Liver (tissue), 9 donors: Measurements from ENCODE around the gene SORCS2. TPM values are rescaled to one million over a fixed set of nuclear protein-coding genes. Genes with fewer than 3 reads are reported as not detected.

Source experiments
- DNase-seq: peaks from one replicate; pipeline ENCODE4 v3.0.0-alpha.2; 2017; ENCODE audit warnings: low spot score
- H3K27ac ChIP-seq, 2 donors: one replicate each; pipeline ENCODE4 v1.7.0; 2013; ENCODE audit warnings: inconsistent platforms in 2 of 2, low read length in 2 of 2, control low read depth in 1 of 2, low read depth in 1 of 2, mild to moderate bottlenecking in 1 of 2
- H3K27me3 ChIP-seq, 4 donors: one replicate each; pipeline versions ENCODE4 v1.6.1 to v1.7.0; 2013; ENCODE audit warnings: low read length in 3 of 4, inconsistent platforms in 1 of 4, mild to moderate bottlenecking in 1 of 4, moderate library complexity in 1 of 4; ENCODE audit not compliant: control insufficient read depth in 4 of 4, insufficient read depth in 4 of 4
- H3K36me3 ChIP-seq, 4 donors: one replicate each; pipeline versions ENCODE4 v1.6.1 to v1.7.0; 2013; ENCODE audit warnings: low read length in 3 of 4, mild to moderate bottlenecking in 3 of 4, low read depth in 1 of 4, moderate library complexity in 1 of 4; ENCODE audit not compliant: control insufficient read depth in 4 of 4, insufficient read depth in 3 of 4
- H3K4me1 ChIP-seq, 4 donors: one replicate each; pipeline versions ENCODE4 v1.6.1 to v1.7.0; 2013; ENCODE audit warnings: low read length in 3 of 4, mild to moderate bottlenecking in 3 of 4, moderate library complexity in 1 of 4; ENCODE audit not compliant: control insufficient read depth in 4 of 4, insufficient read depth in 4 of 4
- H3K4me3 ChIP-seq, 3 donors: one replicate each; pipeline versions ENCODE4 v1.6.1 to v1.7.0; 2013; ENCODE audit warnings: low read length in 3 of 3, control low read depth in 1 of 3, low read depth in 1 of 3, mild to moderate bottlenecking in 1 of 3
- H3K9ac ChIP-seq, 2 donors: one replicate each; pipeline ENCODE4 v1.7.0; 2013; ENCODE audit warnings: low read length in 2 of 2, mild to moderate bottlenecking in 2 of 2, moderate library complexity in 2 of 2, control low read depth in 1 of 2, low read depth in 1 of 2
- H3K9me3 ChIP-seq, 4 donors: one replicate each; pipeline versions ENCODE4 v1.6.1 to v1.7.0; 2013; ENCODE audit warnings: low read length in 3 of 4; ENCODE audit not compliant: control insufficient read depth in 4 of 4
- EGR1 ChIP-seq, 2 donors: IDR thresholded peaks; 2 replicates each; pipeline ENCODE4 v1.6.1; 2016 to 2018; ENCODE audit warnings: antibody characterized with exemption in 2 of 2, low read depth in 2 of 2
- FOXA1 ChIP-seq: IDR thresholded peaks from 2 replicates; pipeline ENCODE4 v1.6.1; 2016; ENCODE audit warnings: antibody characterized with exemption
- GABPA ChIP-seq, 2 donors: IDR thresholded peaks in 1 of 2; conservative IDR thresholded peaks in 1 of 2; 2 replicates each; pipeline ENCODE4 v1.6.1; 2016; ENCODE audit warnings: antibody characterized with exemption in 2 of 2, mild to moderate bottlenecking in 1 of 2, moderate library complexity in 1 of 2
- HNF4A ChIP-seq, 2 donors: conservative IDR thresholded peaks; 2 replicates each; pipeline ENCODE4 v1.6.1; 2016; ENCODE audit warnings: antibody characterized with exemption in 2 of 2, mild to moderate bottlenecking in 2 of 2
- HNF4G ChIP-seq: IDR thresholded peaks from 2 replicates; pipeline ENCODE4 v1.6.1; 2016; ENCODE audit warnings: antibody characterized with exemption
- JUND ChIP-seq, 2 donors: IDR thresholded peaks; 2 replicates each; pipeline ENCODE4 v1.6.1; 2016; ENCODE audit warnings: antibody characterized with exemption in 2 of 2
- RAD21 ChIP-seq, 2 donors: IDR thresholded peaks; 2 replicates each; pipeline ENCODE4 v1.6.1; 2016; ENCODE audit warnings: antibody characterized with exemption in 2 of 2, mild to moderate bottlenecking in 2 of 2
- RXRA ChIP-seq, 2 donors: IDR thresholded peaks; 2 replicates each; pipeline ENCODE4 v1.6.1; 2017 to 2018; ENCODE audit warnings: antibody characterized with exemption in 2 of 2, mild to moderate bottlenecking in 1 of 2
- TAF1 ChIP-seq: conservative IDR thresholded peaks from 2 replicates; pipeline ENCODE4 v1.6.1; 2016; ENCODE audit warnings: antibody characterized with exemption, mild to moderate bottlenecking
- WGBS: extraction: QIAGEN DNeasy Blood & Tissue Kit; methylation state at CpG from one replicate; pipeline ENCODE4 v1.1.7; 2013; 5-methylcytosine and 5-hydroxymethylcytosine counted together
- polyA plus RNA-seq, 2 donors: library from polyadenylated mRNA; stranded (reverse) in 1 of 2; unstranded in 1 of 2; fragments of 200-250 nt in 1 of 2; fragments of >200 nt in 1 of 2; fragmentation: Nextera tagmentation in 1 of 2; extraction: Ambion mirVana in 1 of 2; gene quantifications; one replicate each; pipeline versions ENCODE4 v1.2.1 to v1.2.3, GENCODE V29; 2013 to 2015
- total RNA-seq, 2 donors: library from RNA; depleted of rRNA; stranded (reverse); fragments of >200 nt; gene quantifications; one replicate each; pipeline ENCODE4 v1.2.3, GENCODE V29; 2014
- TF ChIP-seq, protein P1 (sequence below): fragments of 150-350 bp; IDR thresholded peaks from 2 replicates; pipeline ENCODE4 v1.5.1; 2017; ENCODE audit warnings: improper control_type of control experiment, low read depth, low read length; ENCODE audit not compliant: missing input control
- TF ChIP-seq, protein P2 (sequence below): IDR thresholded peaks from 2 replicates; pipeline ENCODE4 v1.6.1; 2016; ENCODE audit warnings: antibody characterized with exemption
- TF ChIP-seq, protein P3 (sequence below): IDR thresholded peaks from 2 replicates; pipeline ENCODE4 v1.6.1; 2016; ENCODE audit warnings: antibody characterized with exemption
- TF ChIP-seq, protein P4 (sequence below): IDR thresholded peaks from 2 replicates; pipeline ENCODE4 v1.6.1; 2016; ENCODE audit warnings: antibody characterized with exemption
- donor health status: healthy.
- donor health status: healthy.
- donor health status: healthy.
- donor health status: healthy.
- donor health status: healthy.

Gene SORCS2
- total and polyA plus RNA-seq, 4 donors, result 0.10 to 1.4 (median 0.92) TPM

DNA sequence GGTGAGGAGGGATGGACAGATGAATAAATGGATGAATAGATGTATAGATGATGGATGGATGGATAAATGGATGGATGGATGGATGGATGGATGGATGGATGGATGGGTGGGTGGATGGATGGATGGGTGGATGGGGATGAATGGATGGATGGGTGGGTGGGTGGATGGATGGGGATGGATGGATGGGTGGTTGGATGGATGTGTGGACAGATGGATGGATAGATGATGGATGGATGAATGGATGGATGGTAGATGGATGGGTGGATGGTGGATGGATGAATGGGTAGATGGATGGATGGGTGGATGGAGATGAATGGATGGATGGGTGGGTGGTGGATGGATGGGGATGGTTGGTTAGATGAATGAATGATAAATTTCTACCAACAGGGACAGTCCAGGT is 449.4 kb downstream of the SORCS2 start:
- no peak for DNase-seq
- H3K9ac ChIP-seq, result no peak overlapping the region
- no peaks in the 10 kb centered on the region for H3K36me3 ChIP-seq
- TF ChIP-seq HNF4G, result no peak
- TF ChIP-seq GABPA (IDR thresholded peaks at IDR 0.05 in 1 of 2, conservative IDR thresholded peaks at IDR 0.05 in 1 of 2), result no peak
- TF ChIP-seq, protein P1, sequence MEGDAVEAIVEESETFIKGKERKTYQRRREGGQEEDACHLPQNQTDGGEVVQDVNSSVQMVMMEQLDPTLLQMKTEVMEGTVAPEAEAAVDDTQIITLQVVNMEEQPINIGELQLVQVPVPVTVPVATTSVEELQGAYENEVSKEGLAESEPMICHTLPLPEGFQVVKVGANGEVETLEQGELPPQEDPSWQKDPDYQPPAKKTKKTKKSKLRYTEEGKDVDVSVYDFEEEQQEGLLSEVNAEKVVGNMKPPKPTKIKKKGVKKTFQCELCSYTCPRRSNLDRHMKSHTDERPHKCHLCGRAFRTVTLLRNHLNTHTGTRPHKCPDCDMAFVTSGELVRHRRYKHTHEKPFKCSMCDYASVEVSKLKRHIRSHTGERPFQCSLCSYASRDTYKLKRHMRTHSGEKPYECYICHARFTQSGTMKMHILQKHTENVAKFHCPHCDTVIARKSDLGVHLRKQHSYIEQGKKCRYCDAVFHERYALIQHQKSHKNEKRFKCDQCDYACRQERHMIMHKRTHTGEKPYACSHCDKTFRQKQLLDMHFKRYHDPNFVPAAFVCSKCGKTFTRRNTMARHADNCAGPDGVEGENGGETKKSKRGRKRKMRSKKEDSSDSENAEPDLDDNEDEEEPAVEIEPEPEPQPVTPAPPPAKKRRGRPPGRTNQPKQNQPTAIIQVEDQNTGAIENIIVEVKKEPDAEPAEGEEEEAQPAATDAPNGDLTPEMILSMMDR, result no peak
- no peak for TF ChIP-seq RXRA (IDR thresholded peaks at IDR 0.05)
- TF ChIP-seq HNF4A (conservative IDR thresholded peaks at IDR 0.05), result no peak
- TF ChIP-seq FOXA1, result no peak
- TF ChIP-seq EGR1 (IDR thresholded peaks at IDR 0.05; ENCODE audit: low read depth in 2 of 2), result no peak
- TF ChIP-seq, protein P2, sequence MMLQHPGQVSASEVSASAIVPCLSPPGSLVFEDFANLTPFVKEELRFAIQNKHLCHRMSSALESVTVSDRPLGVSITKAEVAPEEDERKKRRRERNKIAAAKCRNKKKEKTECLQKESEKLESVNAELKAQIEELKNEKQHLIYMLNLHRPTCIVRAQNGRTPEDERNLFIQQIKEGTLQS, result no peak
- TF ChIP-seq, protein P3, sequence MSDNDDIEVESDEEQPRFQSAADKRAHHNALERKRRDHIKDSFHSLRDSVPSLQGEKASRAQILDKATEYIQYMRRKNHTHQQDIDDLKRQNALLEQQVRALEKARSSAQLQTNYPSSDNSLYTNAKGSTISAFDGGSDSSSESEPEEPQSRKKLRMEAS, result no peak
- H3K27me3 ChIP-seq, result no peaks in the 10 kb centered on the region
- H3K27ac ChIP-seq, result no peak overlapping the region
- H3K4me1 ChIP-seq, result peaks cover 6 to 14% (median 8%) of the 10 kb centered on the region in 4 donors
- peaks cover 0 to 11% (median 5%) of the 10 kb centered on the region in 4 donors for H3K9me3 ChIP-seq
- H3K4me3 ChIP-seq, result no peak overlapping the region

DNA sequence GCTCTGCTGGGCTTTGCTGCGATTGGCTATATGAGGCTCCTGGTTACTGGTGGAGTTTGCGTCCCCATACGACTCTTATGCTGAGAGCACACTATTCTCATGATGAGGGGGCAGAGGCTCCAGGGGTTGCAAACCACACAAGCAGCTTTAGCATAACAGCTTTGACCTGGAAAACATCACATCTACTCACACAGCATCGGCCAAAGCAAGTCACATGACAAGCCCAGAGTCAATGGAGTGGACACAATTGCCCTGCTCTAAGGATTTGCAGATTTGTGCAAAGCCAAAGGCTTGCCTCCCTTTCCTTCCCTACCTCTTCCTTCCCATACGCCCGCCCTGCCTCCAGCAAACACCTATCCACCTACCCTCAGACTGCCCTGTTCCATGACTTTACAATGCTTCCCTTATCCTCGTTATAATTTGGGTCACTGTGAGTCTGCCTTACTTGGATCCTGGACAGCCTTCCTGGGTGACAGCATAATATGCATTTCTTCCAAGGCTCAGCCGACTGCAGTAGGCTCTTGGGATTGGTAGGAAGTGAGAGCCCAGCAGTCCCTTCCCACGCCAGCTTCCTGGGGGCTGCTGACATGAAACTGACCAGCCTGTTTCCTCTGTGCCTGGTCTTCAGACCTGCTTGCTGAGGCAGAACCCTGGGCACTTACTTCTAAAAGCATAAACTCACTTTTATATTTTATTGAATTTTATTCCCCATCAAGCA is 450.6 kb downstream of the SORCS2 start:
- Histone ChIP-seq H3K27ac (no peak overlapping the region), H3K36me3 (no peaks in the 10 kb centered on the region), H3K4me3 (no peak overlapping the region), H3K9ac (no peak overlapping the region), H3K27me3 (no peaks in the 10 kb centered on the region), H3K9me3 (peaks cover 0 to 11% (median 5%) of the 10 kb centered on the region in 4 donors), H3K4me1 (peaks cover 6 to 17% (median 9%) of the 10 kb centered on the region in 4 donors)
- no peak for DNase-seq
- no peak for TF ChIP-seq RAD21 (IDR thresholded peaks at IDR 0.05)
- TF ChIP-seq TAF1, result no peak
- TF ChIP-seq HNF4A (conservative IDR thresholded peaks at IDR 0.05), result no peak
- no peak for TF ChIP-seq HNF4G
- no peak for TF ChIP-seq FOXA1
- TF ChIP-seq, protein P2, result no peak
- TF ChIP-seq EGR1 (IDR thresholded peaks at IDR 0.05; ENCODE audit: low read depth in 2 of 2), result no peak
- TF ChIP-seq, protein P3, result no peak
- 71% methylated on average over 9 of the region's 9 CpGs for WGBS

DNA sequence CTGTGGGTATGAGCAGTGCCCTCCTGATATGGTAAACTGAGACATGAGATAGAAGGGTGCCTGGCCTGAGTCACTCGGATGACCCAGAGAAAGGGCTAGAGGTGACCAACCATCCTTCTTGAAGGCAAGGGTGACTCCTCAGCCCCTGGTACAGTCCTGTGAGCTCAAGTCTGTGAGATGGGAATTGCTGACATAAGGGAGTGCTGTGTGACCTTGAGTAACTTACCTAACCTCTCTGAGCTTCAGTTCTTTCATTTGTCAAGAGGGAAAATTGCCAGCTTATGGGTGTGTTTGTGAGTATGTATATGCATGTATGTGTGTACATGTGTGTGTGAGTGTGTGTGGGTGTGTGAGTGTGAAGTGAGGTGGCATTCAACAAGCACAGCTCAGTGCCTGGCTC is 452.8 kb downstream of the SORCS2 start:
- no peak overlapping the region for H3K27ac ChIP-seq
- no peaks in the 10 kb centered on the region for H3K36me3 ChIP-seq
- H3K4me1 ChIP-seq, result peaks cover 0 to 6% (median 4%) of the 10 kb centered on the region in 4 donors
- no peak overlapping the region for H3K9ac ChIP-seq
- DNase-seq, result no peak
- 97% methylated on average over 1 of the region's 1 CpG for WGBS
- no peaks in the 10 kb centered on the region for H3K27me3 ChIP-seq
- H3K4me3 ChIP-seq, result no peak overlapping the region
- TF ChIP-seq, protein P4, sequence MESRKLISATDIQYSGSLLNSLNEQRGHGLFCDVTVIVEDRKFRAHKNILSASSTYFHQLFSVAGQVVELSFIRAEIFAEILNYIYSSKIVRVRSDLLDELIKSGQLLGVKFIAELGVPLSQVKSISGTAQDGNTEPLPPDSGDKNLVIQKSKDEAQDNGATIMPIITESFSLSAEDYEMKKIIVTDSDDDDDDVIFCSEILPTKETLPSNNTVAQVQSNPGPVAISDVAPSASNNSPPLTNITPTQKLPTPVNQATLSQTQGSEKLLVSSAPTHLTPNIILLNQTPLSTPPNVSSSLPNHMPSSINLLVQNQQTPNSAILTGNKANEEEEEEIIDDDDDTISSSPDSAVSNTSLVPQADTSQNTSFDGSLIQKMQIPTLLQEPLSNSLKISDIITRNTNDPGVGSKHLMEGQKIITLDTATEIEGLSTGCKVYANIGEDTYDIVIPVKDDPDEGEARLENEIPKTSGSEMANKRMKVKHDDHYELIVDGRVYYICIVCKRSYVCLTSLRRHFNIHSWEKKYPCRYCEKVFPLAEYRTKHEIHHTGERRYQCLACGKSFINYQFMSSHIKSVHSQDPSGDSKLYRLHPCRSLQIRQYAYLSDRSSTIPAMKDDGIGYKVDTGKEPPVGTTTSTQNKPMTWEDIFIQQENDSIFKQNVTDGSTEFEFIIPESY, result no peak
- TF ChIP-seq JUND (IDR thresholded peaks at IDR 0.05), result no peak
- no peak for TF ChIP-seq RXRA (IDR thresholded peaks at IDR 0.05)
- TF ChIP-seq GABPA (IDR thresholded peaks at IDR 0.05 in 1 of 2, conservative IDR thresholded peaks at IDR 0.05 in 1 of 2), result no peak
- TF ChIP-seq, protein P3, result no peak
- peaks cover 0 to 11% (median 5%) of the 10 kb centered on the region in 4 donors for H3K9me3 ChIP-seq
